ENCODE measurements around the gene CCDC185. TPM values are rescaled to one million over a fixed set of nuclear protein-coding genes. Genes with fewer than 3 reads are reported as not detected.
"Not testable (repeated sequence)": the region's sequence is repeated elsewhere in the genome, so short reads cannot be mapped to it uniquely, and the experiment has no call there.

Gene CCDC185
- total and polyA plus RNA-seq, 2 of the 13 experiments (the other 11 are each of a cell fraction or from before 2014, with no cell fraction given), result not detected

- POLR2A ChIA-PET, result no interaction called here
- no peaks in the 10 kb centered on the region for H3K36me3 ChIP-seq (replicated peaks in 1 of 2; ENCODE audit: control insufficient read depth in 1 of 2, insufficient read depth in 2 of 2, low read length in 2 of 2)
- no peaks in the 10 kb centered on the region for H3K9me3 ChIP-seq (ENCODE audit: low read length)
- CTCF ChIA-PET (ENCODE audit: low intra/inter-chr PET ratio, low total read pairs), result no interaction called here
- FAIRE-seq (no peak), DNase-seq (ENCODE audit: low spot score) (no peak), ATAC-seq (no peak)
- WGBS (ENCODE audit: low lambda C conversion rate), result 85% methylated on average over 27 of the region's 27 CpGs
- H3K27me3 ChIP-seq (ENCODE audit: control insufficient read depth in 1 of 2, insufficient read depth in 2 of 2, low read length in 2 of 2), result peaks cover 1 to 3% of the 10 kb centered on the region in 2 experiments; a peak in 2 of 5 replicates
- H3K4me3 ChIP-seq (replicated peaks in 1 of 3; ENCODE audit: insufficient read depth in 1 of 3, low read depth in 2 of 3, low read length in 3 of 3), result no peak overlapping the region
- H3K4me1 ChIP-seq (ENCODE audit: insufficient read depth, low read length), result no peaks in the 10 kb centered on the region
- no peak overlapping the region for H3K4me2 ChIP-seq (ENCODE audit: low read depth, low read length)
- H2AFZ ChIP-seq (ENCODE audit: low read length), result no peak overlapping the region
- H3K9ac ChIP-seq (ENCODE audit: insufficient read depth, low read depth, low read length), result no peak overlapping the region
- H3K79me2 ChIP-seq (ENCODE audit: insufficient read depth, low read length), result no peaks in the 10 kb centered on the region
- intact Hi-C loops (cut with micrococcal nuclease; ENCODE audit: unreplicated experiment) (no loop called here), in situ Hi-C loops (cut with HindIII; ENCODE audit: extremely low pct_ligation_motif_present, low pct_unique_long_range_greater_than_20kb) (no loop called here)
- no peak overlapping the region for H3K27ac ChIP-seq (ENCODE audit: extremely low read length, insufficient read depth, low read length)
- H4K20me1 ChIP-seq (ENCODE audit: insufficient read depth, low read length), result no peaks in the 10 kb centered on the region
- BruUV-seq (replicated peaks), result no TSS peak
- TF ChIP-seq ZSCAN12 (CRISPR knock-in tag; IDR thresholded peaks at IDR 0.05), result no peak
- TF ChIP-seq ZBTB46 (CRISPR knock-in tag; IDR thresholded peaks at IDR 0.05; ENCODE audit: borderline replicate concordance), result no peak
These were observed 1.0 kb downstream of the CCDC185 start for GRCh38 chr1:223394242-223394641.

- in situ Hi-C loops (cut with HindIII; ENCODE audit: extremely low pct_ligation_motif_present, low pct_unique_long_range_greater_than_20kb) (no loop called here), intact Hi-C loops (cut with micrococcal nuclease; ENCODE audit: unreplicated experiment) (no loop called here)
- POLR2A ChIA-PET, result no interaction called here
- no peak overlapping the region for H3K9ac ChIP-seq (ENCODE audit: insufficient read depth, low read depth, low read length)
- CTCF ChIA-PET (ENCODE audit: low intra/inter-chr PET ratio, low total read pairs), result no interaction called here
- H3K36me3 ChIP-seq (replicated peaks in 1 of 2; ENCODE audit: control insufficient read depth in 1 of 2, insufficient read depth in 2 of 2, low read length in 2 of 2), result no peaks in the 10 kb centered on the region
- ATAC-seq (no peak), DNase-seq (ENCODE audit: low spot score) (no peak), FAIRE-seq (no peak)
- no peaks in the 10 kb centered on the region for H3K79me2 ChIP-seq (ENCODE audit: insufficient read depth, low read length)
- H3K4me1 ChIP-seq (ENCODE audit: insufficient read depth, low read length), result no peaks in the 10 kb centered on the region
- TF ChIP-seq ASH2L (IDR thresholded peaks at IDR 0.05; ENCODE audit: insufficient read length, low read depth, low read length) (no peak), IRF2 (CRISPR knock-in tag; IDR thresholded peaks at IDR 0.05) (no peak), ZBTB42 (CRISPR knock-in tag; IDR thresholded peaks at IDR 0.05) (no peak), MLXIP (CRISPR knock-in tag; IDR thresholded peaks at IDR 0.05; ENCODE audit: borderline replicate concordance) (no peak)
- H4K20me1 ChIP-seq (ENCODE audit: insufficient read depth, low read length), result no peaks in the 10 kb centered on the region
- 60% methylated on average over 13 of the region's 13 CpGs for WGBS (ENCODE audit: low lambda C conversion rate)
- H3K4me2 ChIP-seq (ENCODE audit: low read depth, low read length), result no peak overlapping the region
- H3K4me3 ChIP-seq (replicated peaks in 1 of 3; ENCODE audit: insufficient read depth in 1 of 3, low read depth in 2 of 3, low read length in 3 of 3), result no peak overlapping the region
- H2AFZ ChIP-seq (ENCODE audit: low read length), result no peak overlapping the region
- peaks cover 0 to 1% of the 10 kb centered on the region in 2 experiments; a peak in 2 of 5 replicates for H3K27me3 ChIP-seq (ENCODE audit: control insufficient read depth in 1 of 2, insufficient read depth in 2 of 2, low read length in 2 of 2)
- H3K9me3 ChIP-seq (ENCODE audit: low read length), result no peaks in the 10 kb centered on the region
- no peak overlapping the region for H3K27ac ChIP-seq (ENCODE audit: extremely low read length, insufficient read depth, low read length)
- no TSS peak for BruUV-seq (replicated peaks)
These were observed 1.5 kb downstream of the CCDC185 start for GRCh38 chr1:223394706-223395105.

GRCh38 chr1:223399393-223399792, 6.2 kb downstream of the CCDC185 start:
- BruUV-seq (replicated peaks); DNase-seq (ENCODE audit: low spot score); H3K4me2 ChIP-seq (ENCODE audit: low read depth, low read length); FAIRE-seq; POLR2A ChIA-PET; H3K4me3 ChIP-seq (replicated peaks in 1 of 3; ENCODE audit: insufficient read depth in 1 of 3, low read depth in 2 of 3, low read length in 3 of 3); H3K79me2 ChIP-seq (ENCODE audit: insufficient read depth, low read length); H3K36me3 ChIP-seq (replicated peaks in 1 of 2; ENCODE audit: control insufficient read depth in 1 of 2, insufficient read depth in 2 of 2, low read length in 2 of 2); in situ Hi-C loops (cut with HindIII; ENCODE audit: extremely low pct_ligation_motif_present, low pct_unique_long_range_greater_than_20kb); H3K9ac ChIP-seq (ENCODE audit: insufficient read depth, low read depth, low read length); H3K27ac ChIP-seq (ENCODE audit: extremely low read length, insufficient read depth, low read length); H3K27me3 ChIP-seq (ENCODE audit: control insufficient read depth in 1 of 2, insufficient read depth in 2 of 2, low read length in 2 of 2); H3K4me1 ChIP-seq (ENCODE audit: insufficient read depth, low read length); H3K9me3 ChIP-seq (ENCODE audit: low read length); CTCF ChIA-PET (ENCODE audit: low intra/inter-chr PET ratio, low total read pairs); ATAC-seq; H4K20me1 ChIP-seq (ENCODE audit: insufficient read depth, low read length); H2AFZ ChIP-seq (ENCODE audit: low read length); intact Hi-C loops (cut with micrococcal nuclease; ENCODE audit: unreplicated experiment): not testable (repeated sequence)
- whole genome bisulfite sequencing (ENCODE audit: low lambda C conversion rate), result no CpG with 5 or more reads among the region's 6 CpGs

Data from HepG2 (cell line).